Measurements from ENCODE around the gene RPTOR.

- TF ChIP-seq CTCF (IDR thresholded peaks at IDR 0.05 in 4 of 5, conservative IDR thresholded peaks at IDR 0.05 in 1 of 5) (no peak), POLR2A (IDR thresholded peaks at IDR 0.05) (no peak)
These were observed 237.2 kb downstream of the RPTOR start for GRCh38 chr17:80781807-80782277.

Measured in gastrocnemius medialis (tissue), 4 donors.